Right kidney (tissue), 1 donor: ENCODE data around the gene KIF6.

Experiments used
- DNase-seq: peaks from one replicate; pipeline ENCODE4 v3.0.0-alpha.2; 2016

The KIF6 gene

GRCh38 chr6:39416728-39417127 is 308.5 kb downstream of the KIF6 start:
- no peak for DNase-seq

- DNase-seq = no peak
These were observed 309.2 kb downstream of the KIF6 start for GRCh38 chr6:39416026-39416425.

- no peak for DNase-seq
These were observed 309.7 kb downstream of the KIF6 start for GRCh38 chr6:39415482-39415881.

DNA sequence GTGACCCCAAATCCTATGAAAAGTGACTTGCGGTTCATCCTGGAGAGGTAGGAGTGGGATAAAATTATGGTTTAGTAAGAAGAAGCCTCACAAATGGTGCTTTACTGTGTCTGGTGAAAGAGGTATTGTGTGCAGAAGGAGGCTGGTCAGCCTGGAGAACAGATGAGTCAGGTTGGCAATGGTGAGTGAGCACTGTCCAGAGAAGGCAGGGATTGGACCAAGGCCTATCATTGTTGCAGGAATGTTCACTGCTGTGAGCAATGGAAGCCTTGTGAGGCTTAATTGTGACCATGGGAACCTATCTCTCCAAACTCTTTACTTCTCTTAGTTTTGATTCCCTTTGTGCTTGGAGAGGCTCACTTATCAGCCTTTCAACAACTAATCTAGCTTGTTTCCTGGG is 313.7 kb downstream of the KIF6 start:
- no peak for DNase-seq

- no peak for DNase-seq
These were observed 314.2 kb downstream of the KIF6 start for GRCh38 chr6:39411001-39411400.

DNA sequence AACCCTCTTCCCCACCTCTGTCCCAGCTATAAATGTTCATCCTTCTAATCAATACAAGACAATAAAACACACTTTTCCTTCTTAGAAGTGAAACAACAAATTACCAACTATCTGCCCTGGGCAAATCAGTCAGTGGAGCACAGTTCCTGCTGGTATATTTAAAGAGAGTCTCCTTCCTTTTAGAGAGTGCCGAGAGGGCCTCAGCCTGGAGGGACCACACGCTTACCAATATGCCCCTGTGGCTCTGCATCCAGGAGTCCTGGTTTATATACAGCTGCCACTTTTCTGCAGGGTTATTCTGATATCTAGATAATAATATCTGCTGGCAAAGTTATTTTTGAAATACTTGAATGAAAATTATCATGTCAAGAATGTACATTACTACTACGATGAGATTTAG is 315.3 kb downstream of the KIF6 start:
- DNase-seq = no peak

- DNase-seq = no peak
These were observed 317.7 kb downstream of the KIF6 start for GRCh38 chr6:39407446-39407993.

DNA sequence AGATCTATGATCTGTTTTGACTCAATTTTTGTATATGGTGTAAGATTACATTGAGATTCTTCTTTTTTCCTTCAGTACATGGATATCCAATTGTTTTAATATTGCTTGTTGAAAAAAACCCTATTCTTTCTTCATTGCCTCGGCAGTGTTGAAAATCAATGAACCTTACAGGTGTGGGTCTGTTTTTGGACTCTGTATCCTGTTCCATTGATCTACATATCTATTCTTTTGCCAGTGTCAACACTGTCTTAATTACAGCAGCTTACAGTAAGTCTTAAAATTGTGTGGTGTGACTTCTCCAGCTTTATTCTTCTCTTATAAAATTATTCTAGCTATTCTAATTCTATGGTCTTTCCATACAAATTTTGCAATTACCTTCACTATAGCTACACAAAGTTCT is 320.9 kb downstream of the KIF6 start:
- DNase-seq = no peak

GRCh38 chr6:39403304-39403703 is 321.9 kb downstream of the KIF6 start:
- DNase-seq = no peak

GRCh38 chr6:39402239-39402751 is 322.9 kb downstream of the KIF6 start:
- DNase-seq = no peak

GRCh38 chr6:39401376-39401775 is 323.8 kb downstream of the KIF6 start:
- DNase-seq = no peak

- DNase-seq = no peak
These were observed 325.2 kb downstream of the KIF6 start for GRCh38 chr6:39400026-39400425.

- DNase-seq = no peak
These were observed 328.4 kb downstream of the KIF6 start for GRCh38 chr6:39396854-39397253.

DNA sequence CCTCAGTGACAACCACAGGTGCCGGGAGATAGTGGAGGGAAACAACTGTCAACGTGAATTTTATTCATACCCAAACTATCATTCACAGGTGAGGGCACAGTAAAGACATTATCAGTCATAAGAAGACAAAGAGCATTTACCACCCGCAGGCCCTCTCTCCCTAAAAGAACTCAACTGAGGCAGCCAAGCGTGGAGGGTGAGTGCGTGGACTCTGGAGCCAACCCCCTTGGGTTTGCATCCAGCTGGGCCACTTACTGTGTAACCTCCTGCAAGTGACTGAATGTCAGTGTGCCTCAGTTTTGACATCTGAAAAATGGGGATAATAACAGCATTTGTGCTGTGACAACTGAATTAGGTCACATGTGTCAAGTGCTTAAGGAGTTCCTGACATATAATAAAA is 332.1 kb downstream of the KIF6 start:
- DNase-seq = no peak

DNA sequence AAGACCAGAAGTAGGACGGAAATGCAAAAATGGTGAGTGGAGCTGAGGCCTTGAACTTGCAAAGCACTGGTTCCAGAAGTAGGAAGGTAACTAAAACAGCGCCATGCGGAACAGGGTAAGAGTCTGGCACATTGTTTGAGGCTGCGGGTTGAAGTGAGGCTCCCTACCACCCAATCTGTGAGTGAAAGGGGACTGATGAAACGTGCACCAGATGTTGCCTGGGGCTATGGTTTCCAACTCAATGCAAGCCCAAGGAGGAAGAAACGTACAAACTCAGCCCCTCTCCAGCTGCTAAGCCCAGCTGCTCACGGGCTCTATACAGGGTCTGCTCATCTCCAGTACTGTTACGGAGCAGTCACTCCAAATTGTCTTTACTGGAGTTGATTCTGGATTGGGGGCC is 334.0 kb downstream of the KIF6 start:
- no peak for DNase-seq

GRCh38 chr6:39389484-39389767 is 335.8 kb downstream of the KIF6 start:
- no peak for DNase-seq

GRCh38 chr6:39388606-39389483 is 336.4 kb downstream of the KIF6 start:
- DNase-seq = no peak

DNA sequence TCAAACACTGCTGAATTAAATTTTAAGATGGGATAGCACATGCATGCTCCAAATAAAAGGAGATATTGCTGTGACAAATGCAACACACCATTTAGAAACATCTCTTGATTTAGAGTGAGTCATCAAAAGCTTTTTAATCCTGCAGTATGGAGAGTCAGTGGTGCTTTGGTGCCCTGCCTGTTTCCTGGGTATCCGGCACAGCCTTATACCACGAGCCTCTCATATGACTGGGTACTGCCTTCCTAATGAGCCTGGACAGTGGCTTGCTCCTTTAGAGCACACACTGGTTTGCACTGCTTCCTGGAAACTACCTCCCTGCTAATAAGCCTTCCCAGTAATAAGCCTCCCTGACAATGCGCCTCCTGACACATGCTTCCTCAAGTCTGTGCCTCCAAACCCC is 337.4 kb downstream of the KIF6 start:
- DNase-seq = no peak

GRCh38 chr6:39386487-39386886 is 338.7 kb downstream of the KIF6 start:
- DNase-seq = peak; percentile 11

GRCh38 chr6:39381550-39382140 is 343.6 kb downstream of the KIF6 start:
- no peak for DNase-seq

DNA sequence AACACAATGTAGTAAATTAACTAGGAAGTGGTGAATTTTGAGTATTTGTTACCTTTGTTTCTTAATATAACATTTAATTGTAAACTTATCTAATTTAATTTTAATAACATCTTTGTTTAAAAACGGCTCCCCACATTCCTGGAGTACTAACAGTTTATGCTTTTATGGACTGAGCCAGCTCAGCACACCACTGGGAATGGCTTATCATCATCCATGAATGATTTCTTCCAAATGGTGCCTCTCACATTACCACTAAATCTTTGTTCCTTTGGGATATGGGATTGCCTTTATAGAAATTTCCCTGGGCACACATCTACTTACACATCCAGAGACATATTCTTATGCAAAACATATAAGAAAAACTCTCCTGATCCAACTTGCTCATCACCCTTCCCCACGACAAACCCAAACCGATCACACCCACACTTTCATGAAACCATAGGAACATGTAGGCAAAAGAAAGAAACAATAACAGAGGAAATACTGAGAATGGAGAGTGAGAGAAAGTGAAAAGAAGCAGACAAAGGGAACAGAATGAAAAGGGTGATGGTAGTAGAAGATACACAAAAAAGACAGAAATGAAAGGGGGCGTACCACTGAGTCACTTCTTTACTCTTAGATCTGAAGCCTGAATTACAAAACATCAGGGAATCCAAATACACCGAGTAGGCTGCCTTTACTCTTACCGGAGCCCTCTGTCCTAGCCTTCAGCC is 344.2 kb downstream of the KIF6 start:
- DNase-seq = no peak

DNA sequence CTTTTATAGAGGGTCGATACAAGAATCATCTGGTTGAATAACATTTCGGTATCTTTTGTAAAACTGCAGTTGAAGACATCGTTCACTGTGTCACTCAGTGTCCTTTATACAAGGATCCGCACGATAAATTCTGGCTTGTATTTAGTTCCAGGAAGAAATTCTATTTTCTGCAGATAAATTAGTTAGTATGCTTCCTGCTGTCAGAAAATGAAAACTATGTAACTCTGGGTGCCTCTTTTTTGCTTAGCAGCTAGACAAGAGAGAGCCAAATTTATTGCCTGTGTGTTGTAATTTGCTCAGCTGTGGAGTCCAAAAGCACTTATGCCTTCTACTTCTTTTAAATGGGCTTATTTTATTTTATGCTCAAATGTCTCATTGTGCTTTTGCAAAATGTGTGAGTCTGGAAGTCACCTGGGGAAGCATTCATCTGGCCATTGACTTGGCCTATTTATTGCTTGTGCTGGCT is 346.2 kb downstream of the KIF6 start:
- DNase-seq = no peak
